Gastroesophageal sphincter (tissue), 3 donors: ENCODE data around the gene WRAP53.

Experiments
- CTCF ChIP-seq, 4 experiments: fragments of 200-600 bp in 2 of 4; fragments of 450-650 bp in 2 of 4; sonication (generic) in 1 of 4; IDR thresholded peaks; one replicate each; pipeline ENCODE4 v1.5.1; 2017 to 2019; ENCODE audit warnings: antibody characterized with exemption in 4 of 4, mild to moderate bottlenecking in 2 of 4, moderate library complexity in 2 of 4
- EP300 ChIP-seq: sonication (generic); formaldehyde crosslinking; IDR thresholded peaks from one replicate; pipeline ENCODE4 v1.6.1; 2017; ENCODE audit warnings: antibody characterized with exemption, mild to moderate bottlenecking
- POLR2A ChIP-seq, 2 donors: fragments of 450-650 bp; IDR thresholded peaks; one replicate each; pipeline ENCODE4 v1.6.1; 2017; ENCODE audit warnings: antibody characterized with exemption in 2 of 2, mild to moderate bottlenecking in 2 of 2, moderate library complexity in 1 of 2

GRCh38 chr17:7713782-7714181, 25.5 kb downstream of the WRAP53 start:
- no peak for TF ChIP-seq POLR2A (IDR thresholded peaks at IDR 0.05)
- TF ChIP-seq CTCF (IDR thresholded peaks at IDR 0.05), result no peak
- no peak for TF ChIP-seq EP300
